Transverse colon (tissue), 4 donors: Measurements from ENCODE around the gene AHNAK. TPM values are rescaled to one million over a fixed set of nuclear protein-coding genes. Genes with fewer than 3 reads are reported as not detected.
"Not testable (repeated sequence)": the region's sequence is repeated elsewhere in the genome, so short reads cannot be mapped to it uniquely, and the experiment has no call there.

ENCODE experiments used
- DNase-seq: peaks from one replicate; pipeline ENCODE4 v3.0.0-alpha.2; 2019
- H3K27ac ChIP-seq, 4 donors: fragments of 200-600 bp; sonication (generic); 2 replicates each; pipeline ENCODE4 v1.5.1; 2016 to 2018; ENCODE audit warnings: inconsistent platforms in 4 of 4
- H3K27me3 ChIP-seq: fragments of 200-600 bp; sonication (generic); 2 replicates; pipeline ENCODE4 v1.5.1; 2017; ENCODE audit warnings: inconsistent platforms
- H3K36me3 ChIP-seq, 4 donors: fragments of 200-600 bp; sonication (generic); 2 replicates each; pipeline ENCODE4 v1.5.1; 2017 to 2019; ENCODE audit warnings: inconsistent platforms in 4 of 4
- H3K4me1 ChIP-seq, 4 donors: fragments of 200-600 bp; sonication (generic); 2 replicates each; pipeline ENCODE4 v1.5.1; 2017 to 2020; ENCODE audit warnings: inconsistent platforms in 4 of 4
- H3K4me3 ChIP-seq, 4 donors: fragments of 200-600 bp; sonication (generic); 1 replicate in 1 of 4; 2 replicates in 3 of 4; pipeline versions ENCODE4 v1.5.1 to v1.6.1; 2017 to 2019; ENCODE audit warnings: inconsistent platforms in 4 of 4
- H3K9me3 ChIP-seq, 2 donors: fragments of 200-600 bp; sonication (generic); 2 replicates each; pipeline ENCODE4 v1.5.1; 2017 to 2019; ENCODE audit warnings: inconsistent platforms in 2 of 2
- EP300 ChIP-seq: sonication (generic); formaldehyde crosslinking; IDR thresholded peaks from one replicate; pipeline ENCODE4 v1.6.1; 2017; ENCODE audit warnings: antibody characterized with exemption, low read depth
- POLR2A ChIP-seq: fragments of 450-650 bp; IDR thresholded peaks from one replicate; pipeline ENCODE4 v1.6.1; 2016; ENCODE audit warnings: antibody characterized with exemption, mild to moderate bottlenecking, moderate library complexity
- POLR2AphosphoS5 ChIP-seq, 3 donors: sonication (generic); formaldehyde crosslinking; IDR thresholded peaks; one replicate each; pipeline ENCODE4 v1.6.1; 2016; ENCODE audit warnings: antibody characterized with exemption in 3 of 3
- WGBS, 2 donors: methylation state at CpG; one replicate each; pipeline ENCODE4 v1.1.5; 2018; ENCODE audit warnings: low coverage in 1 of 2; 5-methylcytosine and 5-hydroxymethylcytosine counted together
- in situ Hi-C, 4 donors: fragments of 200-750 bp; cut with MboI; loops; one replicate each; pipeline versions ENCODE4 v1.15.0 to v1.15.1; 2017; ENCODE audit warnings: low sequenced_read_pairs in 3 of 4, low pct_ligation_motif_present in 1 of 4, low pct_unique_long_range_greater_than_20kb in 1 of 4
- intact Hi-C: fragments of 100-400 bp; cut with DNase I; formaldehyde crosslinking; loops from one replicate; pipeline ENCODE4 v1.15.1; 2023; ENCODE audit warnings: low total_unique reads
- total RNA-seq, 4 donors: library from RNA; depleted of rRNA; stranded (reverse); fragments of >200 nt; gene quantifications; one replicate each; pipeline ENCODE4 v1.1.0, GENCODE V29; 2016
- TF ChIP-seq, protein P1 (sequence below), 5 experiments: fragments of 200-600 bp in 3 of 5; fragments of 450-650 bp in 2 of 5; sonication (generic) in 3 of 5; IDR thresholded peaks; 1 replicate in 2 of 5; 2 replicates in 3 of 5; pipeline ENCODE4 v1.5.1; 2016 to 2017; ENCODE audit warnings: antibody characterized with exemption in 5 of 5, inconsistent platforms in 3 of 5, mild to moderate bottlenecking in 2 of 5, moderate library complexity in 1 of 5

Gene AHNAK
- total RNA-seq, 4 donors from 2014 or later: 561 to 1,032 (median 742) TPM

DNA sequence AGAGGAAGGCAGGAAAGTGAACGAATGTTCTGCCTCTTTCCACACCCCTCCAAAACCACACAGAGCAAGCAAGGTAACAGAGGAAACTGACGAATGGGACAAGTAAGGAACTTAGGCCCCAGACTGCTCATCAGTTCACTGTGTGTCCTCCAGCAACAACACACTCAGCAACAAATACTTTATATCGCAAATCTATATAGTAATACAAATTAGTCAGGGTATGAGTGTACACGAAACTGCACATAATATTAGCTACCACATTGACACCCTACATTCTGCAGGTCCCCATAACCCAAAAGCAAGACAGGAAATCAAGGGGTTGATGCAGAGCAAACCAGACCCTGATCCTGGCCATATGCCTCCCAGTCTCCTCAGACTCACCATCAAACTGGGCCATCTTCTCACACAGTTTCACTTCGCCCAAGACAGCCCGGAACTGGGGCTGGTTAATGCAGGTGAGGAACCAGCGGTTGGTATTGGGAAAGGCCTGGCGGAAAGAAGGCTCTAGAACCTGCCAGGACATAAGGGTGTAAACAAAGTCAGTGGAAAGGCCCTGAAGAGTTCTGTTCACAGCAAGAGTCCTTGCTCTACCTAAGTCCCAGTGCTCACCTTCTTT is 20.5 kb upstream of the AHNAK start:
- no peak for DNase-seq
- in situ Hi-C loops: loop anchor here in 1 of 4 donors (10.0 kb wide), 1 partner anchor 142 kb away; no protein-coding TSS in a partner anchor
- no peaks in the 10 kb centered on the region for H3K27me3 ChIP-seq
- intact Hi-C loops: no loop called here
- H3K4me3 ChIP-seq: no peak overlapping the region
- no peak overlapping the region for H3K27ac ChIP-seq
- H3K9me3 ChIP-seq: no peaks in the 10 kb centered on the region
- peaks cover under 1 to 20% (median 9%) of the 10 kb centered on the region in 4 donors for H3K4me1 ChIP-seq
- TF ChIP-seq EP300 (no peak), POLR2AphosphoS5 (IDR thresholded peaks at IDR 0.05) (no peak)
- H3K36me3 ChIP-seq: peaks cover 0 to 72% (median 26%) of the 10 kb centered on the region in 4 donors
- WGBS, 2 donors: 62 to 74% methylated on average over 3 to 8 of the region's 8 CpGs

DNA sequence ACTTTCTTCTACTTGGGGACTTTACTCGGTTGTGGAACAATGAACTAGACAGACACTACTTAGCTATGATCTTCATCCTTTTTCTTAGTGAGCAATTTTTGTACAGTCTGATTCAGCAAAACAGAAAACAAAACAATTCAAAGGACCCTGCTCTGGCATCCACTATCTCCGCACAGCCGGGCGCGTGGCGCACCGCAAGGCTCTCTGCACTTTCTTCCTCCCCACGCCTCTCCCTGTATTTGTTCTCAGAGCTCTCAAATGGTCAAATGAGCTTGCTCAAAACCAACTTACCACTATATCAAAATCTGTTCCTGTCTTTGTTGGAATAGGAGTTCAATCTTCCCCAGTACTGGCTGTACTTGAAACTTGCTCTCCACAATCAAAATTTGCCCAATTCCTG is 19.6 kb upstream of the AHNAK start:
- intact Hi-C loops (no loop called here), in situ Hi-C loops (loop anchor here in 1 of 4 donors (10.0 kb wide), 1 partner anchor 141 kb away; no protein-coding TSS in a partner anchor)
- no peaks in the 10 kb centered on the region for H3K27me3 ChIP-seq
- TF ChIP-seq EP300: no peak
- no peak for TF ChIP-seq POLR2AphosphoS5 (IDR thresholded peaks at IDR 0.05)
- TF ChIP-seq POLR2A: no peak
- TF ChIP-seq, protein P1, sequence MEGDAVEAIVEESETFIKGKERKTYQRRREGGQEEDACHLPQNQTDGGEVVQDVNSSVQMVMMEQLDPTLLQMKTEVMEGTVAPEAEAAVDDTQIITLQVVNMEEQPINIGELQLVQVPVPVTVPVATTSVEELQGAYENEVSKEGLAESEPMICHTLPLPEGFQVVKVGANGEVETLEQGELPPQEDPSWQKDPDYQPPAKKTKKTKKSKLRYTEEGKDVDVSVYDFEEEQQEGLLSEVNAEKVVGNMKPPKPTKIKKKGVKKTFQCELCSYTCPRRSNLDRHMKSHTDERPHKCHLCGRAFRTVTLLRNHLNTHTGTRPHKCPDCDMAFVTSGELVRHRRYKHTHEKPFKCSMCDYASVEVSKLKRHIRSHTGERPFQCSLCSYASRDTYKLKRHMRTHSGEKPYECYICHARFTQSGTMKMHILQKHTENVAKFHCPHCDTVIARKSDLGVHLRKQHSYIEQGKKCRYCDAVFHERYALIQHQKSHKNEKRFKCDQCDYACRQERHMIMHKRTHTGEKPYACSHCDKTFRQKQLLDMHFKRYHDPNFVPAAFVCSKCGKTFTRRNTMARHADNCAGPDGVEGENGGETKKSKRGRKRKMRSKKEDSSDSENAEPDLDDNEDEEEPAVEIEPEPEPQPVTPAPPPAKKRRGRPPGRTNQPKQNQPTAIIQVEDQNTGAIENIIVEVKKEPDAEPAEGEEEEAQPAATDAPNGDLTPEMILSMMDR (IDR thresholded peaks at IDR 0.05): no peak
- peaks cover 0 to 70% (median 25%) of the 10 kb centered on the region in 4 donors for H3K36me3 ChIP-seq
- H3K9me3 ChIP-seq: no peaks in the 10 kb centered on the region
- 72 to 91% methylated on average over 8 of the region's 8 CpGs for WGBS, 2 donors
- H3K4me3 ChIP-seq: no peak overlapping the region
- peaks cover 0 to 14% (median 3%) of the 10 kb centered on the region in 4 donors for H3K4me1 ChIP-seq
- H3K27ac ChIP-seq: no peak overlapping the region
- DNase-seq: no peak

DNA sequence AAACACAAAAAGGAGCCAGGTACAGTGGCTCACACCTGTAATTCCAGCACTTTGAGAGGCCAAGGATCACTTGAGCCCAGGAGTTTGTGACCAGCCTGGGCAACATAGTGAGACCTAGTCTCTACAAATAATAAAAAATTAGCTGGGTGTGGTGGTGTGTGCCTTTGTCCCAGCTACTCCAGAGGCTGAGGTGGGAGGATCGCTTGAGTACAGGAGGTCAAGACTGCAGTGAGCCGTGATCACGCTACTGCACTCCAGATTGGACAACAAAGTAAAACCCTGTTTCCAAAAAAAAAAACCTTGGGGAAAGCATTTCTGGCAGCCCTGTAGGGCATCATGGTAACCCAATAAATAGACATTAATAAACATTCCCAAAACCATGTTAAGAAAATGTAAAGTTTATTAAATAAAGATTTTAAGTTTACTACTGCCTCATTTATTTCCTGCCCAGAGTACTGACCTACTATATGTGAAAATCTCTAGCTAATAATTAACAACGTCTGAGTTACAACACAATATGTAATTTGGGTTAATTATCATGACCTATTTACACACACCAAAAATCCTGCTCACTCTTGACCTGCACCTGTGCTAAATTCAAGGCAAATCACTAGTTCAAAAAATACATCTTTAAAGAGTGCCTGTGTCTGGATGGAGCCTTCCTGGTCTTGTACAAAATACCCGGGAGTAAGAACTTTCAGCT is 18.6 kb upstream of the AHNAK start:
- intact Hi-C loops: no loop called here
- Histone ChIP-seq H3K4me1 (peaks cover 9 to 18% (median 11%) of the 10 kb centered on the region in 4 donors), H3K4me3 (no peak overlapping the region), H3K27me3 (no peaks in the 10 kb centered on the region), H3K27ac (no peak overlapping the region), H3K36me3 (peaks cover 0 to 63% (median 20%) of the 10 kb centered on the region in 4 donors), H3K9me3 (no peaks in the 10 kb centered on the region)
- in situ Hi-C loops: loop anchor here in 1 of 4 donors (10.0 kb wide), 1 partner anchor 140 kb away; no protein-coding TSS in a partner anchor
- no peak for DNase-seq
- WGBS, 2 donors: 31 to 69% methylated on average over 2 to 5 of the region's 5 CpGs
- TF ChIP-seq EP300: no peak
- TF ChIP-seq POLR2A: no peak
- TF ChIP-seq POLR2AphosphoS5 (IDR thresholded peaks at IDR 0.05): no peak
- TF ChIP-seq, protein P1 (IDR thresholded peaks at IDR 0.05): no peak

DNA sequence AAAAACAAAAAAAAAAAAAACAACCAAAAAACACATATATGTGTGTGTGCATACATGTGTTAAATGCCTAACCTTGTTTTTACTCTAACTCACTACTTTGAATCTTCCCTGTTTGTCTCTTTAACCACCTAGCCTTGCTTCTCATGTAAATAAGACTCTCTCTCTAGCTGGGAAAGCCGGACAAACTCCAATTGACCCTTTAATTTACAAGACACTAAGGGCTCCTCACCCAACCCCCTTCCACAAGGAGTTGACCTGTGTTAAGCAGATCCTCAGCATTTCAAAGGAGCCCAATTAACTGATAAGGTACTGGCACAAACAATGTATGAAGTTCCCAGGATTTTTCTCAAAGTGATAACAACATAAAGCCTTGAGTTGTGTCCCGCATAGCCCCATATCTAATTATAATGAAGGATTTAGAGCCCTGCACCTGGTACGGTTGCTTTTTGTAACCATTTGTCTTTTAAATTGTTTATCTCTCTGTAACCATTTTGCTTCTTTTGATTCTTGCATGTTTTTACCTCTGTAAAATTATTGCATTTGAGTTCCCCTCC is 15.1 kb upstream of the AHNAK start:
- Histone ChIP-seq H3K36me3 (peaks cover 0 to 52% (median 11%) of the 10 kb centered on the region in 4 donors), H3K27ac (peak overlapping the region; percentile 91 to 100 (median 96)), H3K4me1 (peaks cover 21 to 38% (median 27%) of the 10 kb centered on the region in 4 donors)
- 69 to 70% methylated on average over 3 of the region's 3 CpGs for WGBS, 2 donors
- DNase-seq, H3K27me3 ChIP-seq, H3K9me3 ChIP-seq, intact Hi-C loops, H3K4me3 ChIP-seq: not testable (repeated sequence)
- in situ Hi-C loops: loop anchor here in 1 of 4 donors (10.0 kb wide), 1 partner anchor 137 kb away; no protein-coding TSS in a partner anchor
